ENCODE data around the gene CATSPER1.
A peak's percentile ranks its signal among the peaks of the same experiment; 100 is the strongest.
"Not testable (repeated sequence)": the region's sequence is repeated elsewhere in the genome, so short reads cannot be mapped to it uniquely, and the experiment has no call there.

The CATSPER1 gene

DNA sequence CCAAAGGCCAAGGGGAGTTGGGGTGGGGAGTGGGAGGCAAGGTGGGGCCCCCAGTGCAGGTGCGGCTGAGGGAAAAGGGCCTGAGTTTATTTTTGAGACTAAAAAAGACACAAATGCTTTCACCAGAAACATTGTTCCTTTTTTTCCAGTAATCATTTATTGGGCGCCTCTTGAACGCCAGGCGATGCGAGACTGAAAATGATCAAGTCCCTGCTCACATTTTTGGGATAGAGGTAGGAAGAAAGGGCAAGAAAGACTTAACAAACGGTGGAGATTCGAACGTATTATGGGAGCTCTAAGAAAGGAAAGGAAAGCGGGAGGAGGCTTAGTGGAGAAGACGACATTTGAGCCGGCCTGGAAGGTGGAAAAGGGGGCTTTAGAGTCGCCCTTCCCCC lies 25.1 kb upstream of the CATSPER1 start:
- DNase-seq: no peak

DNA sequence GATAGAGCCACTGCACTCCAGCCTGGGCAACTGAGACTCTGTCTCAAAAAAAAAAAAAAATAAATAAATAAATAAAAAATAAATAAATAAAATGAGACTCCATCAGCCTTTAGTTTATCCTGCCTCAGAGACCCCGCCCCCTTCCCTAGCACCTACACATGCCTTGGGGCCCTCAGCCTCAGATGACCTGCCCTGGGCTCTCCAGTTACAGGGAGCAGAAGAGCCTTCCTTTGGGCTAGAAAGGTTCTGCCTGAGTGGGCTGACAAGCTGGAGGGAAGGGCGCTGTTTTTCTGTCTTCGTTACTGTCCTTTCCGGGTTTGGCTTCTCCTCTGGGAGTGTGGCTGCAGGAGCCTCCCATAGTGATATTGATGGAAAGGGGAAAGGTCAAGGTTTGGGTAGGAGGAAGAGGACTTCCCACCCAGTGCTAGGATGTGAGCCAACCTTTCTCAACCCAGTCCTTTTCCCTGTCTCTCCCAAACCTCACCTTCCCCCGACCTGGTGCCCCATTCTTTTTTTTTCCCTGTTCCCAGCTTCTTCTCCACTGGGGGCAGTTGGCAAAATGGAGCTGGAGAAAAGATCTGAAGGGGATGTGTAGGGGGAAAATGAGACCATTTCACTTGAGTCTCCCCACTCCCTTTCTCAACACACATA lies 24.4 kb upstream of the CATSPER1 start:
- DNase-seq: no peak

GRCh38 chr11:66048547-66049323 lies 22.5 kb upstream of the CATSPER1 start, which contains the start of gene GAL3ST3:
GAL3ST3 (minus strand) TSS chr11:66049161; CDS start chr11:66045415, 3,746 bp downstream.
- no peak for DNase-seq

GRCh38 chr11:66047541-66048365 lies 21.5 kb upstream of the CATSPER1 start:
- DNase-seq: no peak

DNA sequence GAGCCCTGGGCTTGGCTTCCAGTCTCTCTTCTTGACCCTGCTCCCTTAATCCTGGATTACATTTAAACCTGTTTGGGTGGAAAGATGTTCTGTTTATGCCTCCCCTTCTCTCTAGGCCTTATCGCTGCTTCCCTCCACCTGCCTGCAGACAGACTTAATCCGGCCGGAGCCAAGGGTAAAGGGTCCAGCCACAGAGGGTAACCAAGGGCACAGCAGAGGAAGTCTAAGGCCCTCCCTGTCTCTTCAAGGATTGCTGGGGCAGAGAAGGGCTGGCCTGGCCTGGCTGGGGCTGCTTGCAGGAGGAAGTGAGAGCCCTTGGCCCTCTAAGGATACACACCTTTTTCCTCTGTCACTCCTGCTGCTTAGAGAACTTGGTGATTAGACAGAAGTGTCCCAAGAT lies 20.6 kb upstream of the CATSPER1 start:
- no peak for DNase-seq

DNA sequence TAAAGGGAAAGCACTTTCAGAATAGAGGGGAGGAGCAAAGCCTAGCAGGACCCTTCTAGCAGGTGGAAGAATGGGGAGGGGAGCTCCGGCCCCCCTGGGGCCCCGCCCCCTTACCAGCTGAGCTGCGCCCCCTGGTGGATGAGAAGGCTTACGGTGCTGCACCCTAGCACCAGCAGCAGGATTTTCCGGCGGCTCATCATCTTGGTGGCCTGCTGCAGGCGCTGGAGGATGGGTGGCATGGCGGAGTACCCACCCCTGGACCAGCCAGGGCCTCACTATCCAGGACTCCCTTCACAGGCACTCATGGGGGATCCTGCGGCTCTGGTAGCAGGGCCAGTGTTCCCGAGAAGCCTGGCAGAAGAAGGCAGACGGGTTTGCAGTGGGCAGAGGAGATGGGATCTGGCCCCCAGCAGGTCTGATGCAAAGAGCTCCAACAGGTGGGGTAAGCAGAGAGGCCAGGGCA lies 18.9 kb upstream of the CATSPER1 start:
- peak; percentile 59 for DNase-seq

GRCh38 chr11:66044757-66045156 lies 18.5 kb upstream of the CATSPER1 start:
- DNase-seq: no peak

DNA sequence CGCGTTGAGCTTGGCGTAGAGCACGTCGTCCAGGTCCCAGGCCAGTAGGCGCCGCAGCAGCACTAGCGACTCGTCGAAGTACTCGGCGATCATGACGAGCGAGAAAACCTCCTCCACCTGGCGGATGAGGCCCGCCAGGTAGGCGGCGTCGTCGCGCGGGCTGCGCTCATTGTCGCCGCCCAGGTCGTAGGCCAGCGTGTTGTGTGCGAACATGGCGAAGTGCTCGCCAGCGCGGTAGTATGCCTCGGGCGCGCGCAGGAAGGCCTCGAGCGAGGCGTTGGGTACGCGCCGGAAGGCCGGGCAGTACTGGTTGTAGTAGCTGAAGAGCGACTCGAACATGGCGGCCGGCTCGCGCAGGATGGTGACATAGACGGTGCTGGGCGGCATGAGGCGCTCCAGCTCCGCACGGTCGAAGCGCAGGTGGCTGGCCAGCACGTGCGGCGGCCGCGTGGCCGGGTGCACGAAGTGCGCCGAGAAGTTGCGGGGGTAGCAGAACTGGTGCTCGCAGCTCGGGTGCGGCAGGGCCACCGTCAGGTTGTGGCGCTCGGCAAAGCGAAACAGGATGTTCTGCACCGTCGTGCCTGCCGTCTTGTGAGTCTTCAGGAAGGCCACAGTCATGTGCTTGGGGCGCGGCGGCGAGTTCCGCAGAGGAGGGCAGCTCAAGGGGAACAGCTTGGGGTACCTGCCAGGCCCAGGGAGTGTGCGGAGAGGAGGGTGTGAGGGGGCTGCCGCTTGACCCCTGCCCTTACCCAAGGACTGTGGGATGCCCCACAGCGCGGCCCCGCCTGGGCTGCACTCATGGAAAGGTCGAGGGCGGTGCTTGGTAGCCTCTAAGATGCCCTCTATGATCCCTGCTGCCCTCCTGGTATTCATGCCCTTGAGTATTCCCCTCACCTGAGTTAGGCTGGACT lies 17.0 kb upstream of the CATSPER1 start:
- no peak for DNase-seq

DNA sequence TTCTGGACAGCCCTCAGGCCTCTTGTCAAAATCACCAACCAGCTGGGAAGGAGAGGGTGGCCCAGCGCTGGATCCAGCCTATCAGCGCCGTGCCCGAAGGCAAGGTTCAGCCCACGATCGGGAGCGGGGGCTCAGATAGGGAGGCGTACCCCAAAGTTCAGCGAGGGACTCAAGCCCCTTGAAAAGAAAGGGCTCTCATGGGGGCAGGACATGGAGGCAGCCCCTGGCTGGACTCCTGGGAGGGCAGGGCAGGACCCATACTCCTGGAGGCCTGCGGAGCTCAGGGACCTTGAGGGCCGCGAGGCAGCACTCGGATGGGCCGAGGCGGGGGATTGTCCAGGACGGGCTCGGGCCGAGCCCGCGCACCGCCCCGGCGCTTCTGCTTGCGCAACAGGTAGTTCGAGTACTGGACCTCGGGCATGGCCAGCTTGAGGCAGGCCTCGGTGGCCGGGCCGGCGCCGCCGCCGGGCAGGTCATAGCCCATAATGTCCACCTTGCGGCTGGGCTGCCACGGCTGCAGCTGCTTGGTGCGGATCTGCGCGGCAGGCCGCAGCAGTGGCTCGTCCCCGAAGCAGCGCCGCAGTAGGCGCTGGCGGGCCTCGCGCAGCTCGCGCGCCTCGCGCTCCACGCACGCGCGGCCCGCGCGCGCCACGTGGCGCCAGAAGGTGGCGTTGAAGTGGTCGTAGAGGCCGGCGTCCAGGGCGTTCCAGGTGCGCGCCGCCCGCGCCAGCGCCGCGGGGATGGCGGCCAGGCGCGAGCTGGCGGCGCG lies 16.1 kb upstream of the CATSPER1 start:
- no peak for DNase-seq

GRCh38 chr11:66039765-66040164 lies 13.5 kb upstream of the CATSPER1 start:
- no peak for DNase-seq

DNA sequence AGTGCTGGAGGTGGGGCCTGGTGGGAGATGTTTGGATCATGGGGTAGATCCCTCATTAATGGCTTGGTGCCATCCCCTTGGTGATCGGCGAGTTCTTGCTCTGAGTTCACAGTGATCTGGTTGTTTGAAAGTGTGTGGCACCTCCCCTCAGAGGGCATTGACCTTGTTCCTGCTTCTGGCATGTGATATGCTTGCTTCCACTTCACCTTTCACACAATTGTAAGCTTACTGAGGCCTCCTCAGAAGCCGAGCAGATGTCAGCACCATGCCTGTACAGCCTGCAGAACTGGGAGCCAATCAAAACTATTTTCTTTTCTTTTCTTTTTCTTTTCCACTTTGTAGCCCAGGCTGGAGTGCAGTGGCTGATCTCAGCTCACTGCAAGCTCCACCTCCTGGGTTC lies 11.0 kb upstream of the CATSPER1 start:
- DNase-seq: no peak

GRCh38 chr11:66036334-66036710 lies 10.0 kb upstream of the CATSPER1 start:
- no peak for DNase-seq

DNA sequence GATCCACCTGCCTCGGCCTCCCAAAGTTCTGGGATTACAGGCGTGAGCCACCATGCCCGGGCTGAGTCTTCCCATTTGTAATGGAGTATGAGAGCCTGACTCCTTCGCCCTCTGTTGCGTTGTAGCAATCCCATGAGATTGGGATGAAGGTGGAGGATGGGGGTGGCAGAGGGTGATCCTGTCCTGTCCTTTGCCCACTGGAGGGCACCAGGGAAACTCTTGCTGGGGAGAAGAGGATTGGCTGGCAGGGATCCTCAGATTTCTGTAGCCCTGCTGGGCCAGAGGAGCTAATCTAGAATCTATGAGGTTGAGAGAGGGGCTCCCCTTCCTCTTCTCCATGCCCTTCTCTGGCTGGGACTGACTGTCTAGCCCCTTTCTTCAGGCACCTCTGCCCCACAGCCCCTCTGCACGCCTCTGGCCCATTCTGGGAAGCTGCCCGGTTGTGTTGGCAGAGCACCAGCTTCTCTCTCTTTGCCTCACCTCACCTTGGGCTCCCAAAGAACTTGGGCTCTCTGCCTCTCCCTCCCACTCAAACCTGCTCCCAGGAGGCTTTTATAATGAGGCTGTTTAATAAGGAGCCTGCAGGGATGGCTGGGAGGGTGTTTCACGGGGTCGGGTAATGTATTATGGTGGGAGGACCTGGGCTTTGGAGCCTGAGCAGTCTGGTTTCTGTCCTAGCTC lies 9.5 kb upstream of the CATSPER1 start:
- no peak for DNase-seq

GRCh38 chr11:66032957-66033735 lies 6.9 kb upstream of the CATSPER1 start:
- no peak for DNase-seq

GRCh38 chr11:66023186-66023440 lies 3.2 kb downstream of the CATSPER1 start:
- DNase-seq: not testable (repeated sequence)

DNA sequence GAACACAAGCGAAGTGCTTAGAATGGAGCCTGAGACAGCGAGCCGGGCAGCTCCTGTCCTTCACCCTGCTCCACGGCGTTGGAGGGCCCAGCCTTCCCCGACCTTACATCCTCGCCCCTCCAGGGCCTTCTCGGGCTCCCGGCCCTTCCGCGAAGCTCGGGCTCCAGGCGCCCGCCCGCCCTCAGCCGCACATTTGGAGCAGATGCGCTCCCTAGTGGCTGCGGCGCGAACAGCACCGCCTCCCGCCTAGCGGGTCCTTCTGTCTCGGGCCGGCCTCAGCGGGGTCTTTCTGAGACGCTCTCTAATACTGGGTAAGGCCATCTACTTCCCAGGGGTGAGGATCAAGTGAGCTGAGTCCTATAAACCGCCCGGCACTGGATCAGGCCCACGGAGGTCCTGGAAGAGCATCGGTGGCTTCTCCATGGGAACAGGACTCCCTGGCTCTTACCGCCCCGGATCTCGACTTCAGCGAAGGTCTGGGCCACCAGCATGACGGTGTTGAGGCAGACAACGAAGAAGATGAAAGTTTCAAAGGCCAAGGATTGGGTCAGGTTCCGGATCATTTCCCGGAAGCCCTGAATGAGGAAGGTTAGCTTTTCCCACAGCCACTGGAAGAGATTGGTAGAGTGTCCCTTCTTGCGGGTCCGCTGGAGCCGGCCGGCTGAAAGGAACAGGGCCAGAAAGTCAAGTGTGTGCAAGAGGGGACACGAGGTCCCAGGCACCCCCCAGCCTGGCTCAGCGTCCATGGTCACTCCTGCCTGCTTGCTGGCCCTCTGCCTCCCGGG lies 3.7 kb downstream of the CATSPER1 start:
- DNase-seq: peak; percentile 43

- DNase-seq: no peak
Observed at GRCh38 chr11:66020618-66021357, 5.5 kb downstream of the CATSPER1 start.

- DNase-seq: no peak
Observed at GRCh38 chr11:66020212-66020611, 6.1 kb downstream of the CATSPER1 start.

GRCh38 chr11:66017321-66017720 lies 9.0 kb downstream of the CATSPER1 start:
- no peak for DNase-seq
